NT2/D1 (cell line): Measurements from ENCODE around the gene AZU1.

ENCODE experiments used
- SUZ12 ChIP-seq: IDR thresholded peaks from 2 replicates; pipeline ENCODE4 v1.6.1; 2011; ENCODE audit not compliant: insufficient read length, insufficient read depth; ENCODE audit errors: extremely low read depth
- YY1 ChIP-seq: IDR thresholded peaks from 2 replicates; pipeline ENCODE4 v1.6.1; 2011; ENCODE audit not compliant: insufficient read length, insufficient read depth
- ZNF274 ChIP-seq: IDR thresholded peaks from 2 replicates; pipeline ENCODE4 v1.6.1; 2011; ENCODE audit warnings: mild to moderate bottlenecking, low read depth, low read length

DNA sequence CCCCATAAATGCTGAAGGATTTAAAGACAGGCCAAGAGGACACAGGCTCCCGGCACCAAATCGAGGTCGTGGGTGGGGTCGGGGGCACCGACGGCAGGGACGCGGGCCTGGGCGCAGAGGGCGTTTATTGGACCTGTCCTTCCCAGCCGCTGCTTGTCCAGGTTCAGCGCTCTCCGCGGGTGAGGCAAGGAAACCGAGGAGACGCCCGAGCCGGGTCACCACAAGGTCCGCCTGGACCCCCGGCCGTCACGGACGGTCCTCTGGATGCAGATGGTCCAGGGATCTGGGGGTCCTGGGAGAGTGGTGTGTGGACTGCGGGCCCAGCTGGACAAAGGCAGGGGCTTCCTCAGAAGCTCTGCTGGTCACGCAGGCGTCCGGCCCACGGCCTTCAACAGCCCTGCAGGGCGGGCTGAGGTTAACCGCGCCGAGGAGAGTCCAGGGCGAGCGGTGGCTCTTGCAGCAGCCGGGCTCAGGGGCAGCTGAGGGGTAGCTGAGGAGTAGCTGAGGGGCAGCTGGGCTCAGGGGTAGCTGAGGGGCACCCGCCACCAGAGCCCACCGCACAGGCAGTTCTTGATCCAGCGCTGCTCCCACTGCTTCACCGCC lies 40.3 kb downstream of the AZU1 start:
- TF ChIP-seq YY1 (no peak), SUZ12 (no peak), ZNF274 (no peak)
